GM21447 (cell line): ENCODE data around the gene TMEM37.
"Not testable (repeated sequence)": the region's sequence is repeated elsewhere in the genome, so short reads cannot be mapped to it uniquely, and the experiment has no call there.

Experiments
- ATAC-seq: cut with Tn5 transposase; IDR thresholded peaks from one replicate; pipeline ENCODE4 v1.9.1; 2021; ENCODE audit not compliant: unreplicated experiment

The TMEM37 gene

GRCh38 chr2:119431155-119431975 lies at the start of gene TMEM37:
Gene TMEM37, plus strand, starts transcription at chr2:119431854. Its CDS starts 50 bp downstream, at chr2:119431904.
- ATAC-seq, result peak; percentile 78

GRCh38 chr2:119383410-119384140 lies 48.1 kb upstream of the TMEM37 start:
- no peak for ATAC-seq

GRCh38 chr2:119384971-119385370 lies 46.7 kb upstream of the TMEM37 start:
- no peak for ATAC-seq

- ATAC-seq, result no peak
Observed at GRCh38 chr2:119385466-119385865, 46.2 kb upstream of the TMEM37 start.

GRCh38 chr2:119387381-119388129 lies 44.1 kb upstream of the TMEM37 start:
- peak; percentile 82 for ATAC-seq

- ATAC-seq, result no peak
Observed at GRCh38 chr2:119389615-119390306, 41.9 kb upstream of the TMEM37 start.

- ATAC-seq, result no peak
Observed at GRCh38 chr2:119393971-119394748, 37.5 kb upstream of the TMEM37 start.

GRCh38 chr2:119397196-119397595 lies 34.5 kb upstream of the TMEM37 start:
- no peak for ATAC-seq

- ATAC-seq, result no peak
Observed at GRCh38 chr2:119402106-119402505, 29.5 kb upstream of the TMEM37 start.

- no peak for ATAC-seq
Observed at GRCh38 chr2:119402645-119403560, 28.8 kb upstream of the TMEM37 start.

GRCh38 chr2:119403618-119404017 lies 28.0 kb upstream of the TMEM37 start:
- not testable (repeated sequence) for ATAC-seq

- no peak for ATAC-seq
Observed at GRCh38 chr2:119405151-119405550, 26.5 kb upstream of the TMEM37 start.

GRCh38 chr2:119407430-119408220 lies 24.0 kb upstream of the TMEM37 start:
- peak; percentile 71 for ATAC-seq

GRCh38 chr2:119408221-119408619 lies 23.4 kb upstream of the TMEM37 start:
- peak; percentile 48 for ATAC-seq

GRCh38 chr2:119409506-119409905 lies 22.1 kb upstream of the TMEM37 start:
- no peak for ATAC-seq

GRCh38 chr2:119414894-119415293 lies 16.8 kb upstream of the TMEM37 start:
- no peak for ATAC-seq

GRCh38 chr2:119415630-119416029 lies 16.0 kb upstream of the TMEM37 start:
- ATAC-seq, result no peak

- ATAC-seq, result peak; percentile 57
Observed at GRCh38 chr2:119416299-119416923, 15.2 kb upstream of the TMEM37 start.
